K562 (cell line): ENCODE results near the gene PSMB4.
"Not testable (repeated sequence)": the region's sequence is repeated elsewhere in the genome, so short reads cannot be mapped to it uniquely, and the experiment has no call there.

Experiments
- FIP1L1 ChIP-seq: fragments of 200-400 bp; formaldehyde crosslinking; IDR thresholded peaks from 2 replicates; pipeline ENCODE4 v1.6.1; 2018; ENCODE audit warnings: mild to moderate bottlenecking, low read depth, low read length; ENCODE audit not compliant: poor library complexity, severe bottlenecking
- MCM7 ChIP-seq, 2 experiments: fragments of 450-650 bp; IDR thresholded peaks; 2 replicates each; pipeline ENCODE4 v1.6.1; 2016 to 2018
- POLR2AphosphoS5 ChIP-seq: IDR thresholded peaks from 2 replicates; pipeline ENCODE4 v1.6.1; 2011; ENCODE audit warnings: mild to moderate bottlenecking, low read depth, low read length, moderate library complexity; ENCODE audit not compliant: control insufficient read depth, insufficient read depth
- ZNF217 ChIP-seq: sonication (generic); formaldehyde crosslinking; IDR thresholded peaks from 2 replicates; pipeline ENCODE4 v1.8.0; 2022; ENCODE audit warnings: mild to moderate bottlenecking, missing genetic modification reagents
- ZZZ3 ChIP-seq: fragments of 450-650 bp; IDR thresholded peaks from 2 replicates; pipeline ENCODE4 v1.6.1; 2016; ENCODE audit warnings: antibody characterized with exemption, mild to moderate bottlenecking, moderate library complexity
- TF ChIP-seq, protein P1 (sequence below), 3 experiments: IDR thresholded peaks in 2 of 3; conservative IDR thresholded peaks in 1 of 3; 2 replicates each; pipeline ENCODE4 v1.5.1; 2011 to 2012; ENCODE audit warnings: low read length in 3 of 3, mild to moderate bottlenecking in 3 of 3, control low read depth in 2 of 3, improper control_type of control experiment in 1 of 3, inconsistent platforms in 1 of 3, low read depth in 1 of 3, mixed read lengths in 1 of 3, moderate library complexity in 1 of 3; ENCODE audit not compliant: insufficient read depth in 2 of 3
- TF ChIP-seq, protein P2 (sequence below): sonication (generic); formaldehyde crosslinking; IDR thresholded peaks from 2 replicates; pipeline ENCODE4 v1.8.0; 2022; ENCODE audit warnings: mild to moderate bottlenecking, low read depth, missing genetic modification reagents

GRCh38 chr1:151437396-151437795, 38.0 kb downstream of the PSMB4 start:
- TF ChIP-seq, protein P1, sequence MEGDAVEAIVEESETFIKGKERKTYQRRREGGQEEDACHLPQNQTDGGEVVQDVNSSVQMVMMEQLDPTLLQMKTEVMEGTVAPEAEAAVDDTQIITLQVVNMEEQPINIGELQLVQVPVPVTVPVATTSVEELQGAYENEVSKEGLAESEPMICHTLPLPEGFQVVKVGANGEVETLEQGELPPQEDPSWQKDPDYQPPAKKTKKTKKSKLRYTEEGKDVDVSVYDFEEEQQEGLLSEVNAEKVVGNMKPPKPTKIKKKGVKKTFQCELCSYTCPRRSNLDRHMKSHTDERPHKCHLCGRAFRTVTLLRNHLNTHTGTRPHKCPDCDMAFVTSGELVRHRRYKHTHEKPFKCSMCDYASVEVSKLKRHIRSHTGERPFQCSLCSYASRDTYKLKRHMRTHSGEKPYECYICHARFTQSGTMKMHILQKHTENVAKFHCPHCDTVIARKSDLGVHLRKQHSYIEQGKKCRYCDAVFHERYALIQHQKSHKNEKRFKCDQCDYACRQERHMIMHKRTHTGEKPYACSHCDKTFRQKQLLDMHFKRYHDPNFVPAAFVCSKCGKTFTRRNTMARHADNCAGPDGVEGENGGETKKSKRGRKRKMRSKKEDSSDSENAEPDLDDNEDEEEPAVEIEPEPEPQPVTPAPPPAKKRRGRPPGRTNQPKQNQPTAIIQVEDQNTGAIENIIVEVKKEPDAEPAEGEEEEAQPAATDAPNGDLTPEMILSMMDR (IDR thresholded peaks at IDR 0.05 in 2 of 3, conservative IDR thresholded peaks at IDR 0.05 in 1 of 3; ENCODE audit: insufficient read depth in 2 of 3, low read depth in 1 of 3, low read length in 3 of 3): not testable (repeated sequence)
- TF ChIP-seq MCM7 (IDR thresholded peaks at IDR 0.05); ZZZ3; ZNF217 (CRISPR knock-in tag); FIP1L1; POLR2AphosphoS5: not testable (repeated sequence)
- TF ChIP-seq, protein P2, sequence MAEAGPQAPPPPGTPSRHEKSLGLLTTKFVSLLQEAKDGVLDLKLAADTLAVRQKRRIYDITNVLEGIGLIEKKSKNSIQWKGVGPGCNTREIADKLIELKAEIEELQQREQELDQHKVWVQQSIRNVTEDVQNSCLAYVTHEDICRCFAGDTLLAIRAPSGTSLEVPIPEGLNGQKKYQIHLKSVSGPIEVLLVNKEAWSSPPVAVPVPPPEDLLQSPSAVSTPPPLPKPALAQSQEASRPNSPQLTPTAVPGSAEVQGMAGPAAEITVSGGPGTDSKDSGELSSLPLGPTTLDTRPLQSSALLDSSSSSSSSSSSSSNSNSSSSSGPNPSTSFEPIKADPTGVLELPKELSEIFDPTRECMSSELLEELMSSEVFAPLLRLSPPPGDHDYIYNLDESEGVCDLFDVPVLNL (CRISPR knock-in tag): not testable (repeated sequence)
